SU-DHL-6 (cell line): ENCODE measurements around the gene ESF1.

ENCODE experiments used
- EZH2phosphoT487 ChIP-seq: fragments of 200-600 bp; sonication (generic), shearing (Covaris generic); conservative IDR thresholded peaks from 2 replicates; pipeline ENCODE4 v1.6.1; 2018; ENCODE audit warnings: mild to moderate bottlenecking, antibody characterized with exemption, low read length, moderate library complexity, mixed read lengths
- TF ChIP-seq, protein P1 (sequence below): fragments of 200-600 bp; sonication (generic); IDR thresholded peaks from one replicate; pipeline ENCODE4 v1.5.1; 2017; ENCODE audit warnings: antibody characterized with exemption, mild to moderate bottlenecking, low read length, moderate library complexity; ENCODE audit not compliant: insufficient read depth, poor library complexity, severe bottlenecking

DNA sequence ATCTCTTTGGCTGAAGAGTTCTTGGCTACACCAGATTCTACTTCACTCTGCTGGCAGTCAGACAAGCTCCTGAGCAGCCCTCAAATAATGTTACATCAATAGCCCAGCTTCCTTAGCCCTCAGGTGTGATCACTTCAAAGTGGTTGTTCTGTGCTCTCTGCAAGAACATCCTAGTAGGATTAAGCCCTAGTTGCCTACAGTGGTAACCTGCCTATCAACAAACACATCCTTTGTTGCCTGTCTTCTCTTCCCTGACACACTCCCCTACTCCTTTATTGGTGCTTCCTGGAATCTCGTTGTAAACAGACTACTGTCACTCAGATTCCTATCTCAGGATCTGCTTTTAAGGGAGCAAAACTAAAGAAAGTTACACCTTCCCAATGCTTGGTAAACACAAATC, 100.9 kb downstream of the ESF1 start:
- TF ChIP-seq, protein P1, sequence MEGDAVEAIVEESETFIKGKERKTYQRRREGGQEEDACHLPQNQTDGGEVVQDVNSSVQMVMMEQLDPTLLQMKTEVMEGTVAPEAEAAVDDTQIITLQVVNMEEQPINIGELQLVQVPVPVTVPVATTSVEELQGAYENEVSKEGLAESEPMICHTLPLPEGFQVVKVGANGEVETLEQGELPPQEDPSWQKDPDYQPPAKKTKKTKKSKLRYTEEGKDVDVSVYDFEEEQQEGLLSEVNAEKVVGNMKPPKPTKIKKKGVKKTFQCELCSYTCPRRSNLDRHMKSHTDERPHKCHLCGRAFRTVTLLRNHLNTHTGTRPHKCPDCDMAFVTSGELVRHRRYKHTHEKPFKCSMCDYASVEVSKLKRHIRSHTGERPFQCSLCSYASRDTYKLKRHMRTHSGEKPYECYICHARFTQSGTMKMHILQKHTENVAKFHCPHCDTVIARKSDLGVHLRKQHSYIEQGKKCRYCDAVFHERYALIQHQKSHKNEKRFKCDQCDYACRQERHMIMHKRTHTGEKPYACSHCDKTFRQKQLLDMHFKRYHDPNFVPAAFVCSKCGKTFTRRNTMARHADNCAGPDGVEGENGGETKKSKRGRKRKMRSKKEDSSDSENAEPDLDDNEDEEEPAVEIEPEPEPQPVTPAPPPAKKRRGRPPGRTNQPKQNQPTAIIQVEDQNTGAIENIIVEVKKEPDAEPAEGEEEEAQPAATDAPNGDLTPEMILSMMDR, result no peak
- no peak for TF ChIP-seq EZH2phosphoT487
